Mucosa of stomach (tissue), 1 donor: ENCODE data around the gene GTPBP8.

Source experiments
- H3K27me3 ChIP-seq: one replicate; pipeline ENCODE4 v1.7.0; 2013; ENCODE audit warnings: mild to moderate bottlenecking, low read length; ENCODE audit not compliant: control insufficient read depth, insufficient read depth
- H3K36me3 ChIP-seq: one replicate; pipeline ENCODE4 v1.7.0; 2013; ENCODE audit warnings: low read length; ENCODE audit not compliant: control insufficient read depth, insufficient read depth
- H3K4me1 ChIP-seq: one replicate; pipeline ENCODE4 v1.7.0; 2013; ENCODE audit warnings: mild to moderate bottlenecking, low read length; ENCODE audit not compliant: control insufficient read depth, insufficient read depth
- H3K4me3 ChIP-seq: one replicate; pipeline ENCODE4 v1.7.0; 2013; ENCODE audit warnings: low read length
- H3K9ac ChIP-seq: one replicate; pipeline ENCODE4 v1.7.0; 2013; ENCODE audit warnings: mild to moderate bottlenecking, low read length, moderate library complexity
- H3K9me3 ChIP-seq: one replicate; pipeline ENCODE4 v1.7.0; 2013; ENCODE audit warnings: mild to moderate bottlenecking, low read length, moderate library complexity; ENCODE audit not compliant: control insufficient read depth
- donor health status: Pancreatic carcinoma.

The GTPBP8 gene

DNA sequence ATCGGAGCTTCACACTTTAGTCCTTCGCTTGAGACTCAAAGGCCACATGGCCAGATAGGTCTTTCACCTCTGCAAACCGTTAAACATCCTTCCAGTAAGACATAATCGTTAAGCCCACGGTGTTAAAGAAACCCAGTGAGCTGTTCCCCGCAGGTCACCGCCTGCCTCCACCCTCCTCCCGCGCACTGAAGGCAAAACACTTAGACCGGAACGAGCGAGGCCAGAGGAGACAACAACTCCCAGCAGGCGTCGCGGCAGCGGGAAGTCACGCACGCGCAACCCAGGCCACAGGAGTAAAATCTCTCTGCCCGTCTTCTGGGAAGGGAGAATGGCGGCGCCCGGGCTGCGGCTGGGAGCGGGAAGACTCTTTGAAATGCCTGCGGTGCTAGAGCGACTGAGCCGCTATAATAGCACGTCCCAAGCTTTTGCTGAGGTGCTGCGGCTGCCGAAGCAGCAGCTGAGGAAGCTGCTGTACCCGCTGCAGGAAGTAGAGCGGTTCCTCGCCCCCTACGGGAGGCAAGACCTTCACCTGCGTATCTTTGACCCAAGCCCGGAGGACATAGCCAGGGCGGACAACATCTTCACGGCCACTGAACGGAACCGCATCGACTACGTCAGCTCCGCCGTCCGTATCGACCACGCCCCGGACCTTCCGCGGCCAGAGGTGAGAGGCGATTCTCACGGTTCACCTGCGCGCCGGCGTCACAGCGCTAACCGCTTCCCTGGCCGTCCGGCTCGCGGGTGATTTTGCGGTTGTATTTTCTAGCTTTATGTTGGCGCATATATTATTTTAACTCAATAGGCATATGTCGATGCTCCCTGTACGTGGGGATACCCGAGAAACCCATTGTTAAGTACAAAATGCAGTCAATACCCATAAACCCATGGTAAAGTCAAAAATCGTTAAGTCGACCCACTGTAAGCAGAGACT, at the start of gene GTPBP8:
GTPBP8 (plus strand) TSS at position 313 of the 931 bp plus-strand sequence; CDS start at position 329, 16 bp downstream.
- Histone ChIP-seq H3K27me3 (no peaks in the 10 kb centered on the region), H3K4me3 (peak within 1 kb of the TSS; percentile 70), H3K36me3 (no peaks in the 10 kb centered on the region)

DNA sequence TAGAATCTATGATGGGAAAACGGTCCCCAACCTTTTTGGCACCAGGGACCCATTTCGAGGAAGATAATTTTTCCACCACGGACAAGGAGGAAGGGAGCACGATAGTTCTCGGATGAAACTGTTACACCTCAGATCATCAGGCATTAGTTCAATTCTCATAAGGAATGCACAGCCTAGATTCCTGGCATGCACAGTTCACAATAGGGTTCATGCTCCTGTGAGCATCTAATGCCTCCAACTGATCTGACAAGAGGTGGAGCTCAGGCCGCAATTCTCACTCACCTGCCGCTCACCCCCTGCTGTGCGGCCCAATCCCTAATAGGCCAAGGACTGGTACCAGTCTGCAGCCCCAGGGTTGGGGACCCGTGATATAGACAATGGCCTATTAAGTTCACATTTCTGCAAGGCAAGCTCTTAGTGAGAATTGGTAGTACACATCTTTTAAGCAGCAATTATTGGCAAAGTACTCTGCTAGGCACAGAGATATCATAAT, 42.4 kb upstream of the GTPBP8 start:
- no peak overlapping the region for H3K9ac ChIP-seq
- H3K36me3 ChIP-seq, result no peaks in the 10 kb centered on the region
- no peak overlapping the region for H3K4me3 ChIP-seq
- no peaks in the 10 kb centered on the region for H3K27me3 ChIP-seq
- no peaks in the 10 kb centered on the region for H3K4me1 ChIP-seq
- H3K9me3 ChIP-seq, result no peaks in the 10 kb centered on the region

More for the DNA sequence above, at the start of gene GTPBP8:
- Histone ChIP-seq H3K9me3 (no peaks in the 10 kb centered on the region), H3K9ac (peak within 1 kb of the TSS; percentile 92), H3K4me1 (peaks cover 6% of the 10 kb centered on the region)

DNA sequence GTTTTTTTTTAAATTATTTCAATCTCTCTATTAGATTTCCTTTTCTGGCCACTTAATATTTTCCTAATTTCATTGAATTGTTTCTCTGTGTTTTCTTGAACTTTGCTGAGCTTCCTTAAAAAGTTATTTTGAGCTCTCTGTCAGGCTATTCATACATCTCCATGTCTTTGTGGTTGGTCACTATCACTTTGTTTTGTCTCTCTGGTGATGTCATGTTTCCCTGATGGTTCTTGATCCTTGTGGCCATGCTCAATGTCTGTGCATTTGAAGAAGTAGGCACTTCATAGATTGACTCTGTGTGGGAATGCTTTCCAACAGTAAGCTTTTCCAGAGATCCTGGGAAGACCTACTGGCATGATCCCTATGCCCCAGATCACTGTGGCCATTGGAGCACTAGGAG, 34.4 kb upstream of the GTPBP8 start:
- no peaks in the 10 kb centered on the region for H3K9me3 ChIP-seq
- H3K4me1 ChIP-seq, result no peaks in the 10 kb centered on the region
- no peak overlapping the region for H3K4me3 ChIP-seq

GRCh38 chr3:112958811-112959560, 31.8 kb upstream of the GTPBP8 start:
- Histone ChIP-seq H3K9ac (no peak overlapping the region), H3K4me1 (no peaks in the 10 kb centered on the region), H3K9me3 (no peaks in the 10 kb centered on the region), H3K27me3 (no peaks in the 10 kb centered on the region), H3K36me3 (no peaks in the 10 kb centered on the region), H3K4me3 (no peak overlapping the region)

More for the DNA sequence above, 34.4 kb upstream of the GTPBP8 start:
- Histone ChIP-seq H3K36me3 (no peaks in the 10 kb centered on the region), H3K9ac (no peak overlapping the region), H3K27me3 (no peaks in the 10 kb centered on the region)

DNA sequence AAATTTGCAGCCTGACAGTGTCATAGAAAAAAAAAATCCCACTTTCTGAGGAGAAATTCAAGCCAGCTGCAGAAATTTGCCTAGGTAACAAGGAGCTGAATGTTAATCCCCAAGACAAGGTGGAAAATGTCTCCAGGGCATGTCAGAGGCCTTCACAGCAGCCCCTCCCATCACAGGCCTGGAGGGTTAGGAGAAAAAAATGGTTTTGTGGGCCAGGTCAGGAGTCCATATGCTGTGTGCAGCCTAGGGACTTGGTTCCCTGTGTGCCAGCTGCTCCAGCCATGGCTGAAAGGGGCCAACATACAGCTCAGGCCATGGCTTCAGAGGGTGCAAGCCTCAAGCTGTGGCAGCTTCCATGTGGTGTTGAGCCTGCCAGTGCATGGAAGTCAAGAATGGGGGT, 27.1 kb upstream of the GTPBP8 start:
- Histone ChIP-seq H3K4me1 (no peaks in the 10 kb centered on the region), H3K9me3 (no peaks in the 10 kb centered on the region), H3K36me3 (no peaks in the 10 kb centered on the region), H3K9ac (no peak overlapping the region), H3K4me3 (no peak overlapping the region), H3K27me3 (no peaks in the 10 kb centered on the region)

GRCh38 chr3:112965656-112966055, 25.1 kb upstream of the GTPBP8 start:
- Histone ChIP-seq H3K9ac (no peak overlapping the region), H3K27me3 (no peaks in the 10 kb centered on the region), H3K36me3 (no peaks in the 10 kb centered on the region), H3K4me3 (no peak overlapping the region), H3K4me1 (no peaks in the 10 kb centered on the region), H3K9me3 (no peaks in the 10 kb centered on the region)

- no peaks in the 10 kb centered on the region for H3K9me3 ChIP-seq
- no peaks in the 10 kb centered on the region for H3K4me1 ChIP-seq
- no peak overlapping the region for H3K4me3 ChIP-seq
- H3K27me3 ChIP-seq, result no peaks in the 10 kb centered on the region
- H3K36me3 ChIP-seq, result no peaks in the 10 kb centered on the region
- H3K9ac ChIP-seq, result no peak overlapping the region
Measured at GRCh38 chr3:112966633-112967032, 24.2 kb upstream of the GTPBP8 start.

DNA sequence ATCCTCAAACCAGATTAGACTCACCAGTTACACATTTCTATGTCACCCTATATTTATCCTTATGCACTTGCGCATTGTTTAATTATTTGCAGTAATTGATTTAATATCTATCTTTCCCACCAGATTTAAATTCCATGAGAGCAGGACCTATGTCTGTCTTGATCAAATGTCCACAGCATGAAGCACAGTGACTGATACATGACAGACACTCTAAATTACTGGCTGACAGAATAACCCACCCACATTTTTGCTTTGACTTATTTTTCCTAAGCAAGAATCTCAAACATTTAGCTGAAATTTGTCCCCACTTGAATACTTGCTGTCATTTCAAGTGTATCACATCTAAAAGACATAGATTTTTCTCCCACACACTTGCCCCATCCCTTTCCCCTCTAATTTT, 23.4 kb upstream of the GTPBP8 start:
- H3K9me3 ChIP-seq, result no peaks in the 10 kb centered on the region
- H3K4me1 ChIP-seq, result no peaks in the 10 kb centered on the region
- H3K9ac ChIP-seq, result no peak overlapping the region
- H3K27me3 ChIP-seq, result no peaks in the 10 kb centered on the region
- no peak overlapping the region for H3K4me3 ChIP-seq
- H3K36me3 ChIP-seq, result no peaks in the 10 kb centered on the region

DNA sequence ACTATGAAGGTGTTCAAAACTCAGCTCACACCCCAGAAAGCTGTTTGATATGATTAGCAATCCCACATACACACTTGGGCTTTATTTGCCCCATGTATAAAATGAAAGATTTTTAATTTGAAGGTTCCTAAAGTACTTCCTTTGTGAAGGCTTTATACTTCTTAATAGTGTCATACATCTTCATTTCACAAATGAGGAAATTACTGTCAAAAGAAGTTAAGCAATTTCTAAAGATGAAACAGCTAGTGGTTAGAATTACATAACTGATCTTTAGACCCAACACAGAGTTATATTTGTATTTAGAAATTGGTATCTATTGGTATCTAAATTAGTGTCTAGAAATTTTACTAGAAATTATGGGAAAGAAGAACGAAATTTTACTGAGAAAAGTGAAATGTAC, 23.0 kb upstream of the GTPBP8 start:
- Histone ChIP-seq H3K27me3 (no peaks in the 10 kb centered on the region), H3K36me3 (no peaks in the 10 kb centered on the region), H3K4me3 (no peak overlapping the region)

DNA sequence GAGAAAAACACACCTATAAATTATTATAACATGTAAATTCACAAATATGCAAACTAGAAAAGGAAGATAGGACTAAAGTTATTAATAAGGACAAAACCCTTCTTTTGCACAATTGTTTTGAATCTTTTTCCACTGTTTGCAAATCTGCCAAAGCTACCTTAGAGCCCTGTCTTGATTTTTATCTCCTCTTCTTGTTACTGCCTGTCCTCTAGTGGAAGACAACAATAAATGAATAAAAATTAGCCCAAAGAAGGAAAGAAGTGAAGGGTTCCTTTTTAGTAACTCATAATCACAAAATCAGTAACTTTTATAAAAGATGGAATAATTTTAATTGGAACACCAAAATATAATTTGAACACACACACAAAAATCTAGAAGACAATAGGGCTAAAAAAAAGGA, 18.6 kb upstream of the GTPBP8 start:
- Histone ChIP-seq H3K4me3 (no peak overlapping the region), H3K9ac (no peak overlapping the region), H3K27me3 (no peaks in the 10 kb centered on the region), H3K4me1 (no peaks in the 10 kb centered on the region), H3K36me3 (no peaks in the 10 kb centered on the region), H3K9me3 (no peaks in the 10 kb centered on the region)

More for the DNA sequence above, 23.0 kb upstream of the GTPBP8 start:
- Histone ChIP-seq H3K9me3 (no peaks in the 10 kb centered on the region), H3K4me1 (no peaks in the 10 kb centered on the region), H3K9ac (no peak overlapping the region)

- Histone ChIP-seq H3K36me3 (no peaks in the 10 kb centered on the region), H3K4me1 (no peaks in the 10 kb centered on the region), H3K27me3 (no peaks in the 10 kb centered on the region), H3K9ac (no peak overlapping the region), H3K9me3 (no peaks in the 10 kb centered on the region), H3K4me3 (no peak overlapping the region)
Measured at GRCh38 chr3:112973325-112974177, 17.2 kb upstream of the GTPBP8 start.
